Neural crest cell (in vitro differentiated cells): ENCODE results near the gene CBFB. TPM values are rescaled to one million over a fixed set of nuclear protein-coding genes. Genes with fewer than 3 reads are reported as not detected.

ENCODE experiments used
- DNase-seq: peaks from one replicate; pipeline ENCODE4 v3.0.0; 2021; ENCODE audit warnings: low read depth, mixed read lengths, low spot score
- H3K27ac Mint-ChIP-seq: one replicate; pipeline ENCODE4 v1.8.0; 2021; ENCODE audit warnings: mild to moderate bottlenecking, mixed read lengths; ENCODE audit not compliant: unreplicated experiment
- H3K27me3 Mint-ChIP-seq: 2 replicates; pipeline ENCODE4 v1.8.0; 2021; ENCODE audit warnings: low read depth, mild to moderate bottlenecking, mixed read lengths
- H3K36me3 Mint-ChIP-seq: 2 replicates; pipeline ENCODE4 v1.8.0; 2021; ENCODE audit warnings: low read depth, mild to moderate bottlenecking, mixed read lengths
- H3K4me1 Mint-ChIP-seq: 2 replicates; pipeline ENCODE4 v1.8.0; 2021; ENCODE audit warnings: mixed read lengths
- H3K4me3 Mint-ChIP-seq: one replicate; pipeline ENCODE4 v1.8.0; 2021; ENCODE audit warnings: mild to moderate bottlenecking, mixed read lengths
- H3K9me3 Mint-ChIP-seq: 2 replicates; pipeline ENCODE4 v1.8.0; 2021; ENCODE audit warnings: mixed read lengths
- CTCF ChIP-seq: fragments of 200-600 bp; sonication (generic); conservative IDR thresholded peaks from 2 replicates; pipeline ENCODE4 v1.5.0; 2021; ENCODE audit warnings: antibody characterized with exemption, mild to moderate bottlenecking
- total RNA-seq: library from RNA; stranded (reverse); gene quantifications from 2 replicates; pipeline ENCODE4 v1.2.1, GENCODE V29; 2021

Gene CBFB
- total RNA-seq, 1 donor from 2014 or later: 106 TPM

GRCh38 chr16:67150047-67150832 is 121.3 kb downstream of the CBFB start:
- TF ChIP-seq CTCF: peak; percentile 37
- peak; percentile 54 for DNase-seq
- Mint-ChIP-seq H3K4me3 (no peak overlapping the region), H3K36me3 (peaks cover 13% of the 10 kb centered on the region), H3K27me3 (peaks cover 46% of the 10 kb centered on the region), H3K27ac (no peak overlapping the region), H3K9me3 (no peaks in the 10 kb centered on the region), H3K4me1 (peaks cover 4% of the 10 kb centered on the region)

Other genes starting within 250 kb of the CBFB start
- 0.25 and 0.26 TPM in 2 replicates for gene TERB1, start 227.6 kb upstream of the CBFB start, total RNA-seq
- gene NAE1, start 198.2 kb upstream of the CBFB start, total RNA-seq: 156 TPM in 2 replicates
- gene CA7, start 184.7 kb upstream of the CBFB start, total RNA-seq: not detected in 2 replicates
- 18.0 and 22.7 TPM in 2 replicates for gene PDP2, start 148.6 kb upstream of the CBFB start, total RNA-seq
- not detected in 2 replicates for gene CDH16, start 110.3 kb upstream of the CBFB start, total RNA-seq
- 0.20 and 0.54 TPM in 2 replicates for gene RRAD, start 103.6 kb upstream of the CBFB start, total RNA-seq
- 73.8 and 77.5 TPM in 2 replicates for gene CIAO2B, start 94.7 kb upstream of the CBFB start, total RNA-seq
- 50.1 and 52.5 TPM in 2 replicates for gene CES2, start 93.6 kb upstream of the CBFB start, total RNA-seq
- gene CES3, start 67.9 kb upstream of the CBFB start, total RNA-seq: 2.4 and 3.2 TPM in 2 replicates
- gene CES4A, start 40.6 kb upstream of the CBFB start, total RNA-seq: 1.8 TPM in 2 replicates
- gene PHAF1, start 80.8 kb downstream of the CBFB start, total RNA-seq: 24.9 and 25.5 TPM in 2 replicates
- gene B3GNT9, start 121.8 kb downstream of the CBFB start, total RNA-seq: 4.5 and 5.1 TPM in 2 replicates
- gene TRADD, start 130.8 kb downstream of the CBFB start, total RNA-seq: 0.68 and 0.70 TPM in 2 replicates
- gene FBXL8, start 130.8 kb downstream of the CBFB start, total RNA-seq: 0.44 TPM in 1 of 2 replicates, not detected in the other
- 1.3 TPM in 1 of 2 replicates, not detected in the other for gene HSF4, start 135.6 kb downstream of the CBFB start, total RNA-seq
- 4.5 and 5.8 TPM in 2 replicates for gene NOL3, start 141.4 kb downstream of the CBFB start, total RNA-seq
- 90.9 and 97.7 TPM in 2 replicates for gene MATCAP1, start 154.8 kb downstream of the CBFB start, total RNA-seq
- 0.30 and 0.44 TPM in 2 replicates for gene EXOC3L1, start 161.0 kb downstream of the CBFB start, total RNA-seq
- 89.7 and 97.0 TPM in 2 replicates for gene E2F4, start 163.0 kb downstream of the CBFB start, total RNA-seq
- gene ELMO3, start 170.0 kb downstream of the CBFB start, total RNA-seq: 3.9 and 4.5 TPM in 2 replicates
- 35.7 and 36.1 TPM in 2 replicates for gene TMEM208, start 198.0 kb downstream of the CBFB start, total RNA-seq
- 39.9 and 45.5 TPM in 2 replicates for gene FHOD1, start 218.3 kb downstream of the CBFB start, total RNA-seq
- 3.3 and 4.4 TPM in 2 replicates for gene SLC9A5, start 219.8 kb downstream of the CBFB start, total RNA-seq